ENCODE data around the gene MRGPRD. TPM values are rescaled to one million over a fixed set of nuclear protein-coding genes. Genes with fewer than 3 reads are reported as not detected.

The MRGPRD gene
- total and polyA plus RNA-seq, 10 of the 15 experiments (the other 5 are each of a cell fraction or from before 2014, with no cell fraction given): not detected

DNA sequence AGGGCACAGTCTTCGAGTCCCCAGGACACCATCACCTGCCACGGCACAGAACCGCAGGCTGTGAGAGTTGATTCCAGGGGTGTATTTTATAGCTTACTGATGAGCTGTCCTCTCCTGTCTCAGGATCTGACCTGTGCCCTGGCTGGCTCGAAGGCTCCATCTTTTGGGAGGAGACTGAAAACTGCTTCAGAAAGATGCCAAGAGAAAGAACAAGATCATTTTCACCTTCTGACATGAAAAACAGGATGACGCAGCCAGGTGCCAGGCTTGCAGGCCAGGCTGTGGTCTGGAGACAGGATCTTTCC lies 2.2 kb downstream of the MRGPRD start:
- Histone ChIP-seq H3K9me3 (replicated peaks; ENCODE audit: control insufficient read depth, insufficient read depth, low read length) (no peaks in the 10 kb centered on the region; the same call in 2 of the 3 replicates), H3K36me3 (ENCODE audit: control insufficient read depth in 2 of 2, insufficient read depth in 2 of 2, low read length in 1 of 2) (no peaks in the 10 kb centered on the region), H3K27me3 (replicated peaks in 1 of 2; ENCODE audit: control insufficient read depth in 2 of 2, insufficient read depth in 2 of 2, low read length in 1 of 2) (no peaks in the 10 kb centered on the region; a peak in 2 of 4 replicates), H3K4me3 (no peak overlapping the region), H3K9ac (ENCODE audit: control insufficient read depth, insufficient read depth, low read length) (no peak overlapping the region), H3K4me1 (ENCODE audit: control insufficient read depth, insufficient read depth, low read length) (no peaks in the 10 kb centered on the region), H3K79me2 (ENCODE audit: control insufficient read depth, insufficient read depth, low read length) (no peaks in the 10 kb centered on the region), H3K27ac (ENCODE audit: control insufficient read depth, insufficient read depth) (no peak overlapping the region), H4K20me1 (ENCODE audit: control insufficient read depth, insufficient read depth) (no peaks in the 10 kb centered on the region), H2AFZ (ENCODE audit: control insufficient read depth, low read depth, low read length) (no peak overlapping the region), H3K4me2 (ENCODE audit: control insufficient read depth, insufficient read depth) (no peak overlapping the region)
- 55% methylated on average over 5 of the region's 5 CpGs for WGBS (ENCODE audit: insufficient coverage, insufficient replicate concordance, low lambda C conversion rate, missing lambda C conversion rate)
- ChIA-PET RAD21 (ENCODE audit: unreplicated experiment) (no interaction called here), SMC1A (ENCODE audit: uncharacterized antibody, unreplicated experiment) (no interaction called here), POLR2A (no interaction called here), CTCF (no interaction called here)
- DNase-seq (ENCODE audit: low read depth, low spot score) (no peak), ATAC-seq (no peak), FAIRE-seq (no peak)
- in situ Hi-C loops (cut with MboI): no loop called here
- BruUV-seq (replicated peaks): no TSS peak
- intact Hi-C loops (cut with micrococcal nuclease; ENCODE audit: unreplicated experiment): no loop called here
- TF ChIP-seq RBBP5 (conservative IDR thresholded peaks at IDR 0.05): no peak
- TF ChIP-seq RCOR1 (conservative IDR thresholded peaks at IDR 0.05; ENCODE audit: low read depth, low read length): no peak
- TF ChIP-seq USF2 (IDR thresholded peaks at IDR 0.05; ENCODE audit: borderline replicate concordance, low read depth, low read length): no peak
- no peak for TF ChIP-seq ZNF384 (IDR thresholded peaks at IDR 0.05; ENCODE audit: borderline replicate concordance, low read depth, low read length)
- TF ChIP-seq, protein P1, sequence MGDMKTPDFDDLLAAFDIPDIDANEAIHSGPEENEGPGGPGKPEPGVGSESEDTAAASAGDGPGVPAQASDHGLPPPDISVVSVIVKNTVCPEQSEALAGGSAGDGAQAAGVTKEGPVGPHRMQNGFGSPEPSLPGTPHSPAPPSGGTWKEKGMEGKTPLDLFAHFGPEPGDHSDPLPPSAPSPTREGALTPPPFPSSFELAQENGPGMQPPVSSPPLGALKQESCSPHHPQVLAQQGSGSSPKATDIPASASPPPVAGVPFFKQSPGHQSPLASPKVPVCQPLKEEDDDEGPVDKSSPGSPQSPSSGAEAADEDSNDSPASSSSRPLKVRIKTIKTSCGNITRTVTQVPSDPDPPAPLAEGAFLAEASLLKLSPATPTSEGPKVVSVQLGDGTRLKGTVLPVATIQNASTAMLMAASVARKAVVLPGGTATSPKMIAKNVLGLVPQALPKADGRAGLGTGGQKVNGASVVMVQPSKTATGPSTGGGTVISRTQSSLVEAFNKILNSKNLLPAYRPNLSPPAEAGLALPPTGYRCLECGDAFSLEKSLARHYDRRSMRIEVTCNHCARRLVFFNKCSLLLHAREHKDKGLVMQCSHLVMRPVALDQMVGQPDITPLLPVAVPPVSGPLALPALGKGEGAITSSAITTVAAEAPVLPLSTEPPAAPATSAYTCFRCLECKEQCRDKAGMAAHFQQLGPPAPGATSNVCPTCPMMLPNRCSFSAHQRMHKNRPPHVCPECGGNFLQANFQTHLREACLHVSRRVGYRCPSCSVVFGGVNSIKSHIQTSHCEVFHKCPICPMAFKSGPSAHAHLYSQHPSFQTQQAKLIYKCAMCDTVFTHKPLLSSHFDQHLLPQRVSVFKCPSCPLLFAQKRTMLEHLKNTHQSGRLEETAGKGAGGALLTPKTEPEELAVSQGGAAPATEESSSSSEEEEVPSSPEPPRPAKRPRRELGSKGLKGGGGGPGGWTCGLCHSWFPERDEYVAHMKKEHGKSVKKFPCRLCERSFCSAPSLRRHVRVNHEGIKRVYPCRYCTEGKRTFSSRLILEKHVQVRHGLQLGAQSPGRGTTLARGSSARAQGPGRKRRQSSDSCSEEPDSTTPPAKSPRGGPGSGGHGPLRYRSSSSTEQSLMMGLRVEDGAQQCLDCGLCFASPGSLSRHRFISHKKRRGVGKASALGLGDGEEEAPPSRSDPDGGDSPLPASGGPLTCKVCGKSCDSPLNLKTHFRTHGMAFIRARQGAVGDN (IDR thresholded peaks at IDR 0.05): no peak
- no peak for TF ChIP-seq PBX3 (IDR thresholded peaks at IDR 0.05; ENCODE audit: insufficient replicate concordance, low read depth, low read length)
- TF ChIP-seq SUPT20H (IDR thresholded peaks at IDR 0.05; ENCODE audit: borderline replicate concordance, control insufficient read depth, low read depth, low read length): no peak
- no peak for TF ChIP-seq ZNF622 (IDR thresholded peaks at IDR 0.05)
- no peak for TF ChIP-seq DPF2 (IDR thresholded peaks at IDR 0.05)
- no peak for TF ChIP-seq TARDBP (IDR thresholded peaks at IDR 0.05; ENCODE audit: borderline replicate concordance)
- TF ChIP-seq, protein P2, sequence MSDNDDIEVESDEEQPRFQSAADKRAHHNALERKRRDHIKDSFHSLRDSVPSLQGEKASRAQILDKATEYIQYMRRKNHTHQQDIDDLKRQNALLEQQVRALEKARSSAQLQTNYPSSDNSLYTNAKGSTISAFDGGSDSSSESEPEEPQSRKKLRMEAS (IDR thresholded peaks at IDR 0.05; ENCODE audit: low read depth, low read length): no peak
- TF ChIP-seq, protein P3, sequence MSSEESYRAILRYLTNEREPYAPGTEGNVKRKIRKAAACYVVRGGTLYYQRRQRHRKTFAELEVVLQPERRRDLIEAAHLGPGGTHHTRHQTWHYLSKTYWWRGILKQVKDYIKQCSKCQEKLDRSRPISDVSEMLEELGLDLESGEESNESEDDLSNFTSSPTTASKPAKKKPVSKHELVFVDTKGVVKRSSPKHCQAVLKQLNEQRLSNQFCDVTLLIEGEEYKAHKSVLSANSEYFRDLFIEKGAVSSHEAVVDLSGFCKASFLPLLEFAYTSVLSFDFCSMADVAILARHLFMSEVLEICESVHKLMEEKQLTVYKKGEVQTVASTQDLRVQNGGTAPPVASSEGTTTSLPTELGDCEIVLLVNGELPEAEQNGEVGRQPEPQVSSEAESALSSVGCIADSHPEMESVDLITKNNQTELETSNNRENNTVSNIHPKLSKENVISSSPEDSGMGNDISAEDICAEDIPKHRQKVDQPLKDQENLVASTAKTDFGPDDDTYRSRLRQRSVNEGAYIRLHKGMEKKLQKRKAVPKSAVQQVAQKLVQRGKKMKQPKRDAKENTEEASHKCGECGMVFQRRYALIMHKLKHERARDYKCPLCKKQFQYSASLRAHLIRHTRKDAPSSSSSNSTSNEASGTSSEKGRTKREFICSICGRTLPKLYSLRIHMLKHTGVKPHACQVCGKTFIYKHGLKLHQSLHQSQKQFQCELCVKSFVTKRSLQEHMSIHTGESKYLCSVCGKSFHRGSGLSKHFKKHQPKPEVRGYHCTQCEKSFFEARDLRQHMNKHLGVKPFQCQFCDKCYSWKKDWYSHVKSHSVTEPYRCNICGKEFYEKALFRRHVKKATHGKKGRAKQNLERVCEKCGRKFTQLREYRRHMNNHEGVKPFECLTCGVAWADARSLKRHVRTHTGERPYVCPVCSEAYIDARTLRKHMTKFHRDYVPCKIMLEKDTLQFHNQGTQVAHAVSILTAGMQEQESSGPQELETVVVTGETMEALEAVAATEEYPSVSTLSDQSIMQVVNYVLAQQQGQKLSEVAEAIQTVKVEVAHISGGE (CRISPR knock-in tag; IDR thresholded peaks at IDR 0.05): no peak
- TF ChIP-seq ZNF217 (IDR thresholded peaks at IDR 0.05): no peak
- TF ChIP-seq SRF (IDR thresholded peaks at IDR 0.05; ENCODE audit: low read depth in 2 of 2, low read length in 2 of 2): no peak
- no peak for TF ChIP-seq RELA (IDR thresholded peaks at IDR 0.05; ENCODE audit: borderline replicate concordance, partially characterized antibody)

All from GM12878 (cell line).